Activated CD4-positive, alpha-beta T cell treated with anti-CD3 and anti-CD28 coated beads, Interleukin-2, amount 50 U/mL, for 4 hours (primary cell): ENCODE measurements around the gene CEP85L.

Source experiments
- DNase-seq, 2 experiments: peaks; one replicate each; pipeline ENCODE4 v3.0.0-alpha.2; 2020

CEP85L gene

DNA sequence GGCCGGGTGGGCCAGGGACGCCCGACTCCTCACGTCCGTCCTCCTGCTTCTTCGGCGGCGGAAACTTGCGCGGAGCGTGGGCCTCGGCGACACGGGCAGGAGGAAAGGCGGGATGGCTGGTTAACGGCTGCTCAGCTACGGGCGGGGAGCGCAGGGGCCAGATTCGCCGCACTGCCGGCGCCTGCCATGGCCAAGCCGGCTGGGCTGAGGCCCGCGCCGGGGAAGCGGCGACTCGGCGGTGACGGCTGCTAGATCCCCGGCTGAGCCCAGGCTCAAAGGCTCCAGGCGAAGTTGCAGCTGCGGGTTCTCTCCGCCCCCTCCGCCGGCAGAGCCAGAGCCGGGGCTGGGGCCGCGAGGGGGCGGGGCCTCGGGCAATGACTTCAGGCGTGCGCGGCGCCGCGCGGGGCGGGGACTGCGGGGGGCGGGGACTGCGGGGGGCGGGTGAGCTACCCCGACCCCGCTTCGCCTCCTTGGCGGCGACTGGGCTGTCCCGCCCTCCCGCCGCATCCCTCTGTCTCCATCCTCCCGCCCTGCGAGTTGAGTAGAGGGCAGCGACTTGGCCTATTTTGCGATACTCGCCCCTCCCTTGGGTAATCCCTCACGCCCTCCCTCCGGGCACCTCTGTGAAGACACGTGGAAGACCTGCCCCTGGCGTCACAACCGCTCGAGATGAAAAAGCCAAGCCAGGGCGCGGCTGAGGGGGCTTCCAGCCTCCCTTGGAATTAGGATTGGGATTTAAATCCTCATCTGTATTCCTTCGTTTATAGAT lies at the start of gene CEP85L:
Gene CEP85L, minus strand, starts transcription at position 310 of the 769 bp plus-strand sequence. CDS start 322 bp downstream, outside the sequence.
- peak; percentile 85 to 89 for DNase-seq

DNA sequence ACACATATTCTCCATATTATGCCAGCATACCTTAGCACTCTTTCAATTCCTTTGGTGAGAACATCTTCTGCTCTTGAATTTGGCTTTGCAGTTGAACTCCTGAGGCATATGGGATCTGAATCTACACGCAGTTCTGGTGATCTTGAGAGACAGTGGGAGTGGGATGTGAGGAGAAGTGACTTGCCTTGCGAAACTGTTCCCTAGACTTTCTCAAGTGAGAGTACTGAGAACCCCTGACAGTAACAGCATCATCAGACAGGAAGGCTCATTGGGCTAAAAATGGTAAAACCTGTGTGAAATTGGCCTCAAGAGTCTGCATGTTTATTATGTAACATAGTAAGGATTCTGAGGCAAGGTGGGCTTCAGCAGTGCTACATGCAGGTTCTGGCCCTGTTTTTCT lies 49.1 kb upstream of the CEP85L start:
- DNase-seq, result no peak

DNA sequence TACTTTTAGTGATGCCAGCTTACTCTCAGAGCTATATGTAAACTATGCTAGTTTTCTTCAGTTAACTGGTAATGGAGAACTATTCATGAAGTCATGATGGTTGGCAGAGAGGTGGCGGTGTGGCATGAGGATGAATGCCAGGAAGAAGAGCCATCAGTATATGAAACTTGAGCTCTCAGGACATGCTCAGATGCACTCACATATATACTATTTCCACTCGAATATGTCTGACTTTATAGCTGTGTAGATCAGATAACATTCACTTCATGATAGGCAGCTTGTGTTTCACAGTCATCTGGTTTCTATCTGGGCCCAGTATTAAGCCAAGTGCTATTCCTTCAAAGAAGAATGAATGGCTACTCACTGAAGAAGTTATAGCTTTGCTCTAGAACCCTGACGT lies 46.2 kb upstream of the CEP85L start:
- DNase-seq, result no peak

DNA sequence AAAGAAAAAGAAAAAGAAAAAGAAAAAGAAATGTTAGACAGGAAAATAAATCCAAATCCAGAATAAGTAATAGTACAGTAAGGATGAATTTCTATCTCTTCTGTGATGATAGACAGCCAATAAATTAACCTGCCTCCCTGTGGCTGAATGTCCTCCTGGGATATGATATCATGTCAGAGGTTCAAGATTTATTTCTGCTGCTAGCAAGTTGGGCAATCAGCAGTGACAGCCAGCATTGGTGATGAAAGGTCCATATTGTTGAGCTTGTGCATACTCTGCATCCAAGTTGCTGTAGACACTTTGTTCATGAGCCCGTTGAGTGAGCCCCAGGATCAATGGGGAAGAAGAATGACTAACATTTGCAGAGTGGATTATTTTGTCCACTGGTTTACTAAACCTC lies 44.9 kb upstream of the CEP85L start:
- DNase-seq, result no peak

DNA sequence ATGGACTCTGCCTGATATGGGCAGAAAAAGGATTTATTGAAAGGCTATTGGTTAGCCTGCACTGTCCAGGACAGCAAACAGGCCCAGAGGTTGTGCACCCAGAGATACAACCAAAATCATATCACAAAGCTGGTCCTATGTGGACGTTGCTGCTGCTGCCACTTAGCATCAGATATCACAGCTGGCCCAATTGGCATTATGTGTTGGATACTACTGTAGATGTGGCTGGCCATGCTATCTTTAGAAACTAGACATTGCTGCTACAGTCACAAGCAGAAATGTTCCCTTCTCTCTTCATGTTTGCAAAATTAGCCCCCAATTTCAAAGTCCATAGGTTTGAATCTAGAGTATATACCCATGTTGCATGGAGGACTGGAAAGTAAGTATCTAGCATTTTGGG lies 42.2 kb upstream of the CEP85L start:
- no peak for DNase-seq

DNA sequence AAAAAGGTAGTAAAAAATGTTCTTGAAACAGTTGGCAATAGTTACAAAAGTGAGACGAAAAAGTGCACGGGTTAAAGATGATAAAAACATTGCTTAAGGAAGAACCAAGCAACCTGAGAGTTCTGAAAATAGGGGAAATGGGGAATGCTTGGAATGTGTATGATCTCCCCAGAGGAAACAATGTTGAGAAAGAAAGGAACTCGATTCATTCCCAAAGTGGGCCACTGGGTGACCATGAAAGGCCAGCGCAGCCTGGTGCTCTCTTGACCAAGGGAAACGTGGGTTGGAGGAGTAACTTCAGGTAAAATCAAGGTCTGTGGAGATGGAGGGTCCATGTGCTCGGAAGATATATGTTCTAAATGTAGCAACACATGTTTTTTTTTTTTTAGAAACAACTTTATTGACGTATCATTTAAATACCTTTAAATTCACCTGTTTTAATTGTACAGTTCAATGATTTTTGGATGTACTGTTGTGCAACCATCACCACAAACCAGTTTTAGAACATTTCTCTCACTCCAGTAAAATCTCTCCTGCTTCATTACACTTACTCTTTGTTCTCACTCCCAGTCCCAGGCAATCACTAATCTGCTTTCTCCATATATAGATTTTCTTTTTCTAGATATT lies 34.5 kb upstream of the CEP85L start:
- no peak for DNase-seq

DNA sequence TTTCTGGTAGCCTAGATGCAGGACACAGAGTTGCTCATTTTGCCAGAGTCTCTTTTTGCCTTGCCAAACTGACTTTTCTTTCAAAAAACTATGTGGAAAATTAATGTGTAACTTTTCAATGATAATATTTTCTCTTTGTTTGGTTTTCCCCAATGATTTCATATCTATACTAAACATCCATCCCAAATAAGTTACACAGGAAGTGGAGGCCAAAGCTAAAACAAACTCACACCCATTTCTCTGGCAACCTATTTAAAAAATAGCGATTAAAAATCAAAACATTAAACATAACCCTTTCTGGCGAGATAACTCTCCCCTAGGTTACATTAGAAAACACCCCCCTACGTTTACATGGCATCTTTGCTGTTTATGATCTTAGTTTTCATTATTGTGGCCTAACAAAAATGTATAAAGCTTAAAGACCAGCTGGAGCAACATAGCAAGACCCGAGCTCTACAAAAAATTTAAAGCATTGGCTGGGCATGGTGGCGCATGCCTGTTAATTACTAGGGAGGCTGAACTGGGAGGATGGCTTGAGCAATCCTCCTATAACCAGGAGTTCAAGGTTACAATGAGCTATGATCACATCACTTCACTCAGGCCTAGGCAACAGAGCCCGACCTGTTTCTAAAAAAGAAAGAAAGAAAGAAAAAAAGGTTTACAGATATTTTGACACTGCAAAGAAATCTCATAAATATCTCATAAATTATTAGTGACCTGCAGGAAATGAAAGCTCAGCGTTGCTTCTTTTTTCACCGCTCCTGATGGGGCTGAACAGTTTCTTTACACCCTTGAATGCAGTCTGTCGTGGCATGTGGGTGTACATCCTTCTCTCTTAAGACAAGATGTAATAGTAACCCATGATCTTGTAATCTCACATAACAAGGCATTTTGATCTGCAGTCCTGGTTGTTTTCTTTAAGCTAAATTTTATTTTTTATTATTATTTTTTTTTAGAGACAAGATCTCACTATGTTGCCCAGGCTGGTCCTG lies 32.8 kb upstream of the CEP85L start:
- no peak for DNase-seq

DNA sequence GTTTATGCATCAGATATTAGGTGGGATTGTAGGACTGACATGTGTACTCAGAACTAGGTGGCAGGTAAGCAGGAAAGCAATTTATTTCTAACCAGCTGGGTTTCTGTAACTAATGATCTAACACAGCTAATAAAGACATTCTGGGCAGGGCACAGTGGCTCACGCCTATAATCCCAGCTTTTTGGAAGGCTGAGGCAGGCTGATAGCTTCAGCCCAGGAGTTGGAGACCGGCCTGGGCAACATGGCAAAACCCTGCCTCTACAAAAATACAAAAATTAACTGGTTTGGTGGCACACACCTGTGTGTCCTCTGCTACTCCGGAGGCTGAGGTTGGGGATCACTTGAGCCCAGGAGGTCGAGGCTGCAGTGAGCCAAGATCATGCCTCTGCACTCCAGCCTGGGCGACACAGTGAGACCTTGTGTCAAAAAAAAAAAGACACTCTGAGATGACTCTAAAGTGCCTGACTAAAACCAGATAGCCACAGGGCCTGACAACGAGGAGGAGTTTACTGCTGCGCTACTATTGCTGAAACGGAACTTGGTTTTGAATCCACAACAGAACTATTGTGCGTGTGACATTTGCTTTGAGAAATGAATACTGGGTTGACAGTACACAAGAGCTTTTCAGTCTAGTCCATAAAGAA lies 29.2 kb upstream of the CEP85L start:
- DNase-seq, result no peak

DNA sequence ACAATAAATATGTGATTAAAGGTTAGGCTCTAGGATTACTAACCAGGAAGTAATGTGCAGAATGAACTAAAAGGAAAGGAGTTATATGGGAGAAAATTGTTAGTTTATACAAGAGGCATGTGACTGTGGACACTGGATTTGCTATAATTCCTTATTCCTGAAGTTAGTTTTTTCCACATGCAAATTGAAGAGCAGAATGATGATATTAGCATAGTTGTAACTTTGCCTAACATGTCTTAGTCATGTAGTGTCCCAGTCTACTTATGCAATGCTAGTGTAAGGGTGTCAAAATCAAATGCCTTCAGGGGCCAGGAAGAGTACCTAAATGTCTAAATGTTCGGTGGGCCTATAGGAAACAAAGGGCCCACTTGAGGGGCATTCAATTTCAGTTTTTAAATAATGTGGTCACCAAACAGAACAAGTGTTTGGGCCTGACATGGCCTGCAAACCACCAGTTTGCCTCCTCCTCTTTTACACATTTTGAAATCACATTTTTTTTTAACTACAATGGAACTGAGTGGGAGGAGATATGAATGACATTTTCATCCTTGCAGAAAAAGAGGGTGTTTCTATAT lies 28.0 kb upstream of the CEP85L start:
- no peak for DNase-seq

DNA sequence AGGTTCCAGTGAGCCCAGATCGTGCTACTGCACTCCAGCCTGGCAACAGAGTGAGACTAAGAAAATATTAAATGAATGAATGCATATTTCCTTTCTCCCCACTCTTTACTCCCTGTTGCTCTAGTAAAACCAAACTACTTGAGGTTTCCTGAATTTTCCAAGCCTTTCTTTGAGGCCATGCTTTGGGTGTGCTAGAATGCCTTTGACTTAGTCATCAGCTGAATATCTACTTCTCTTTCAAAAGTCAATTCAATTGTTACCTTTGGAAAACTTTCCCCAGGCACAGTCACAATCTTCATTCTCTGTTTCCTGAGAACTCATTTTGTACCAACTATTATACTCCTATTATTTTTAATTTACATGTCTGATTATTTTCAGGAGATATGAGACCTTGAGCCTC lies 27.5 kb upstream of the CEP85L start:
- no peak for DNase-seq

DNA sequence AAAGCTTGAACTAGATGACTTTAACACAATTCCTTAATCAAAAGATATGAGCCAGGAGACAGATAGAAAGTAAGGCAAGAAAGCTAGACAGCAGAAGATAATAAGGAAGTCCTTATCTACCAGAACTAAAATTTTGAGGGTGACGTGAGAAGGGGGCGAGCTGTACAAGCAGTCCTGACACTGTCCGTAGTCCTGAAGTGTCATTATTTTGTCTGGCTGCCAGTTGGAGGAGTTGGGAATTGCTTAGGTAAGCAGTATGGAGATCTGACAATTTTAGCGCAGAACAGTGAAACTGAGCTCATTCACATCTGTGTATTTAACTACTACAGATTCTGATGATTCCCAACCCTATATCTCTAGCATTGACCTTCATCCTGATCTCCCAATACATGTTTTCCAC lies 25.8 kb upstream of the CEP85L start:
- DNase-seq, result no peak

DNA sequence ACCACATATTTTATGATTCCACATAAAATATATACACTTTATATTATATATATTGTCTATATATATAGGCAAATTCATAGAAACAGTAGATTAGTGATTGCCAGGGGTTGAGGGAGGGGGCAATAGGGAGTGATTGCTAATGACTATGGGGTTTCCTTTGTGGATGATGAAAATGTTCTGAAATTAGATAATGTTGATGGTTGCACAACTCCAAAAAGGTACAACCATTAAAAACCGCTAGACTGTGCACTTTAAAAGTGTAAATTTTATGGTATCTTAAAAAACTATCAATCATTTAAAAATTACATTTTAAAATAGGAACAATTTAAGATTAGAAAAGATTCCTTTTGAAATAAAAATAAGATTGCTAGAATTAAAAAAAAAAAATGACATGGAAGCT lies 23.8 kb upstream of the CEP85L start:
- DNase-seq, result no peak

DNA sequence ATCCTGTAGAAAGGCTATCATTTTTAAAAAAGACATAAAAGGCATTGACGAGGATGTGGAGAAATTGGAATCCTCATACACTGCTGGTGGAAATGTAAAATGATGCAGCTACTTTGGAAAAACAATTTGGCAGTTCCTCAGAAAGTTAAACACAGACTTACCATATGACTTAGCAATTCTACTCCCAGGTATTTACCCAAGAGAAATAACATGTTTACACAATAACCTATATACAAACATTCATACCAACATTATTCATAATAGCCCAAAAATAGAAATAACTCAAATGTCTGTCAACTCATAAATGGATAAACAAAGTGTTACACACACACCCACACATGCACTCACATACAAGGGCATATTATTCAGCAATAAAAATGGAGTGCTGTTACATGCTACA lies 23.4 kb upstream of the CEP85L start:
- DNase-seq, result no peak

DNA sequence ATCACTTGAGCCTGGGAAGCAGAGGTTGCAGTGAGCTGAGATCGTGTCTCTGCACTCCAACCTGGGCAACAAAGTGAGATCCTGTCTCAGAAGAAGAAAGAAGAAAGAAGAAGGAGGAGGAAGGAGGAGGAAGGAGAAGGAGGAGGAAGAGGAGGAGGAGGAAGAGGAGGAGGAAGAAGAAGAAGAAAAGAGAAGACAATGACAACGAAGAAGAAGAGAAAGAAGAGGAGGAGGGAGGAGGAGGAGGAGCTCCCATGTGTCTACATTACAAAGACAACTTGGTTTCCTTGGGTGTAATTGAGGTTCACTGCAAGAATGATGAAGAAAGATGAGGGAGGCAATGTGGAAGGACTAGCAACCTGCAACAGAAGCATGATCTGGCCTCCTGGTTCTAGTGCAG lies 21.3 kb upstream of the CEP85L start:
- DNase-seq, result no peak

DNA sequence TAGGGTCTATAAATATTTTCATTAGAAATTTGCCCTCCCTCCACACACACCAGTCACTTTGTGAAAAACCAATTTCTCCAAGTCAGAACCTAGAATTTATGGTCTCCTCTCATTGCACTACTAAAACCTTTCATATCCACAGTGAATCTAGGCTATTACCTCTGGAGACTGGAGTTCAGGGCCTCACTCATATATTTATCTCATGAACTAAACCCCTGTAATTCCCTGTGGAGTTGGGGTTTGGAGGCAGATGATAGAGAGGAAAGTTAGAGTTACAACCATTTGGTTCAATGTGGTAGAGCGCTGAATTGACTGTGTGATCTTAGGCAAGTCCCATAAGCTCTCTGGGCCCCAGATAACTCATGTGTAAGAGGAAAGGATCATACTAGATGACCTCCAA lies 18.2 kb upstream of the CEP85L start:
- DNase-seq, result no peak

DNA sequence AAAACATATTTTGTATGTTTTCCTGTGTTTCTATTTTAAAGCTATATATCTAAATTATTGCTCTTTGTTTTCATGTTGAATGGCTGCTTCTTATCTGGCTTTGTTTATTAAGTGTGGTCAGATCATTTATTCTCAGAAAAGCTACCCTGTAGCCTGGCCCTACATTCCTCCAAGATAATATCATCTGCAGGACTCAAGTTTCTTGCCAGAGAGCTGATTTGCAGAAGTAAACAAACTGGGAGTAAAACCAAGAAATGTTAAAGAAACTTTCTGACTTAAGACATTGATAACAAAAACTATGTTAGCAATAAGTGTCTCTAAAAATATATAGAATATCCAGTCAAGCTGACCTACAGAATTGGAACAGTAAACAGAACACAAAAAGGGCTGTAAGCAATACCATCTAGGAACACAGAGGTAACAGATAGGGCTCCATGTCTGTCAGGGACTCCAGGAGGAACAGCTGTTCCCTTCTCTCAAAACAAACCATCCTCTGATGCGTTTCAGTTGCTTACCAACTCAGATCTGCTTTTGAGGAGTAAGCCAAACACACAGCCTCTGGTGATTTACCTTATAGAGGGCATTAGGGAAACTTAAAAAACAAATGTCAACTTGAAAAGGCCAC lies 17.5 kb upstream of the CEP85L start:
- DNase-seq, result no peak

DNA sequence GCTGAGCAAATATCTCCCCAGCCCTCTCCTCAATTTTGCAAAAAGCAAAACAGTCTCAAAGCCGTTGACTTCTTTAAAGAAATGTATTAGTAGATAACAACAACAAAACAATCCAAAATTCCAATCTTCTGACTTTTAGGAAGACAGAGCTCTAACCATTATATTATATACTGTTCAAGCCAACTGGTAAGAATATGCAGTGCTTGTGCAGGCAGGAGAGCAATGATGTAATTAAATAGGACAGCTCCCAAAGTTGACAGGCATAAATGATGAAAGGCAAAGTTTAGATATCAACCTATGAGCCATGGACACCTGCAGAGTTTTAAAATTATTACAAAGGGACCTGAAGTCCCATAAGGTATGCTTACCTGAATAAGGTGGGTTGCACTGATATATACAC lies 16.6 kb upstream of the CEP85L start:
- DNase-seq, result no peak

DNA sequence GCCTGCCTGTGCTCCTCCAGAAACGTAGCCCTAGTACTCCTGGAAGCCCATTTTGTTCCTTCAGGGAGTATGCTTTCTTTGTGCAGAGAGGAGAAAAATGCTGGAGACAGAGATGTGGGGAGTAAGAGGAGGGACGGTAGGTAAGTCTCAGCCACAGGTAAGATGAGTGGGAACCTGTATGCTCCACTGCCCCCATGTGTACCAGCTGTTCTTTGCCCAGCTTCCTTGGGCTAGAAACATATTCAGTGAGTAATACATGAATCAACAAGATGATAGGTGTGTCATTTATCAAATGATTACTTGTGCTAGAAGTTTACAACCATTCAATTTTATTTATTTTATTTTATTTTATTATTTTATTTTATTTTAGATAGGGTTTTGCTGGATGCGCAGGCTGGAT lies 13.6 kb upstream of the CEP85L start:
- peak; percentile 21 to 31 for DNase-seq

DNA sequence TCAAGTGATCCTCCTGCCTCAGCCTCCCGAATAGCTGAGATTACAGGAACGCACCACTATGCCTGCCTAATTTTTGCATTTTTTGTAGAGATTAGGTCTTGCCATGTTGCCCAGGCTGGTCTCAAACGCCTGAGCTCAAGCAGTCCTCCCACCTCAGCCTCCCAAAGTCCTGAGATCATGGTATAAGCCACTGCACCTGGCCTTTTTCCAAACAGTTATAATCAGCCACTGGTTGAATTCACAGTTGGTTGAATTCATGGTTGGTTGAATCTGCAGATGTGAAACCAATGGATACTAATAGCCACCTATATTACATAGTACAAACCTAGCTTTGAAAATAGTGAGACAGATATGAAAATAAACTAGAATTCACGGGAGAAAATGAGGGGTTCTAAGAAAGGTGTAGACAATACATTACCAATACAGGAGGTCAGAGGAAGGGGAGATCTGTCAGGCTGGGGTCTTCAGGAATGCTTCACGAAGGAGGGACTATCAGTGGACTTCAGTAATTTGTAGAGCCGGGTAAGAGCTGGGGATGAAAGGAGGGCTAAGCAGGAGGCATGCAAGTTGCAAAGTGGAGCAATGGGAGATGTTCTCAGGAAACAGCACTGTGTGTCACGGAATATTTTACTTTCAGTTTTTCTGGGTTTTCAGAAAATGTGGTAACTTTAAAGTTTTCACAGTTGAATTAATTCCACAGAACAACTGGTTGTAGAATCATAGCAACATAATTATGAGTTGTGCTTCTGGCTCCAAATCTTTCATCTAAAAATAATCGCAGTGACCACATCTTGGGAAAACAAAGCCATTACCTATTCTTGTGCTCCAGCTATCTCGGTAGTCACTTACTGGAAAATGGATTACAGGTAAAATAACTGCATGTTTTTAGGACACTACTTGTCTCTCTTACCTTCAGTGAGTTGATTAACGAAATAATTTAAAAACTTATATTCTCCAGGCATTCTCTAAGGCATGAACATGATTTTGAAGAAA lies 12.9 kb upstream of the CEP85L start:
- no peak for DNase-seq

DNA sequence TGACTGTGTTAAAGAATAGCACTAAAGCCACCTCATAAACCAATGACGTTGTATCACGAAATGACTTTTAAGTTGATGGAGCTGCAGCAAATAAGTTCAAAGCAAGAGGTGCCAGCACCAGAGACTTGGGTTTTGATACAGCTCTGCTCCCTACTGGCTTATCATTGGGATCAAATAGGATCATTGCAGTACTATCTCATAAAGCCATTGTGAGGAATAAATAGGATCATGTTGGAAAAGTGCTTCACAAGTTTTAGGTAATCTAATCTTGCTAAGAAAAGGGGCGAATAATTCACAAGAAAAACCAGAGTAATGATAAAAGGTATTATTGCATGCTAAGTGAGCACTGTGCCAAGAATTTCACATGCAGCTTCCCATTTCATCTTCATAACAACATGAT lies 10.4 kb upstream of the CEP85L start:
- no peak for DNase-seq

DNA sequence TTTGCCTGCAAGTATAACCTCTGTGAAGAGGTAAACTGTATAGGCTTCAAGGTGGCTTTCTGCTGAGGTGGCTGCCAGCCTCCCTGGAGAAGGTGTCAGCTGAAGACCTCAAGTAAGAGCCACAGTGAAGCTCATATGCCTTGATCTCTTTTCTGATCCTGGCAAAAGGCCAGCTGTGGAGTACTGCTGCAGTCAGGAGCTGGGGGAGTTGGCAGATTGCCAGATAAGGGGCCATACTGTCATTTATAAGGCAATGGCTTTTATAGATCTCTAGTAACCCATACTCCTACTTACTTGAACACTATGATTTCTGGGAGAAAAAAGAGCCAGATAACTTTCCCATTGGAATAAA lies 8.8 kb upstream of the CEP85L start:
- peak; percentile 30 to 44 for DNase-seq
